Activated CD4-positive, alpha-beta T cell treated with anti-CD3 and anti-CD28 coated beads, Interleukin-2, amount 50 U/mL, for 24 hours (primary cell): ENCODE results near the gene PLCXD3.

Source experiments
- DNase-seq, 2 donors: peaks; one replicate each; pipeline ENCODE4 v3.0.0-alpha.2; 2020; ENCODE audit warnings: low read depth in 1 of 2, low spot score in 1 of 2

The PLCXD3 gene

GRCh38 chr5:41510176-41510831 lies at the start of gene PLCXD3:
Gene PLCXD3 (minus strand): TSS chr5:41510601. CDS start chr5:41510526, 75 bp downstream.
- no peak for DNase-seq

GRCh38 chr5:41559184-41559583 lies 48.8 kb upstream of the PLCXD3 start:
- DNase-seq = no peak

- DNase-seq = no peak
Measured at GRCh38 chr5:41558295-41558694, 47.9 kb upstream of the PLCXD3 start.

- DNase-seq = no peak
Measured at GRCh38 chr5:41547991-41548390, 37.6 kb upstream of the PLCXD3 start.

- DNase-seq = no peak
Measured at GRCh38 chr5:41542183-41542582, 31.8 kb upstream of the PLCXD3 start.

- DNase-seq = no peak
Measured at GRCh38 chr5:41539454-41539853, 29.1 kb upstream of the PLCXD3 start.

GRCh38 chr5:41537581-41537980 lies 27.2 kb upstream of the PLCXD3 start:
- DNase-seq = no peak

- DNase-seq = no peak
Measured at GRCh38 chr5:41532485-41532884, 22.1 kb upstream of the PLCXD3 start.

- DNase-seq = no peak
Measured at GRCh38 chr5:41527201-41527779, 16.9 kb upstream of the PLCXD3 start.

- no peak for DNase-seq
Measured at GRCh38 chr5:41526699-41527098, 16.3 kb upstream of the PLCXD3 start.

GRCh38 chr5:41524174-41524573 lies 13.8 kb upstream of the PLCXD3 start:
- no peak for DNase-seq

GRCh38 chr5:41522193-41522786 lies 11.9 kb upstream of the PLCXD3 start:
- no peak for DNase-seq

GRCh38 chr5:41519801-41520200 lies 9.4 kb upstream of the PLCXD3 start:
- DNase-seq = no peak

GRCh38 chr5:41517909-41518308 lies 7.5 kb upstream of the PLCXD3 start:
- no peak for DNase-seq

- DNase-seq = no peak
Measured at GRCh38 chr5:41511241-41511640, 840 bp upstream of the PLCXD3 start.

GRCh38 chr5:41509399-41510175 lies 814 bp downstream of the PLCXD3 start:
- no peak for DNase-seq

- no peak for DNase-seq
Measured at GRCh38 chr5:41508696-41509398, 1.6 kb downstream of the PLCXD3 start.

GRCh38 chr5:41508186-41508585 lies 2.2 kb downstream of the PLCXD3 start:
- DNase-seq = no peak

GRCh38 chr5:41507501-41507900 lies 2.9 kb downstream of the PLCXD3 start:
- no peak for DNase-seq

- no peak for DNase-seq
Measured at GRCh38 chr5:41503860-41504259, 6.5 kb downstream of the PLCXD3 start.

GRCh38 chr5:41503310-41503709 lies 7.1 kb downstream of the PLCXD3 start:
- no peak for DNase-seq
